T-helper 22 cell (primary cell): ENCODE data around the gene ADAM30.
"Not testable (repeated sequence)": the region's sequence is repeated elsewhere in the genome, so short reads cannot be mapped to it uniquely, and the experiment has no call there.

Source experiments
- DNase-seq: peaks from one replicate; pipeline ENCODE4 v3.0.0-alpha.2; 2020; ENCODE audit warnings: low read depth

Gene ADAM30

DNA sequence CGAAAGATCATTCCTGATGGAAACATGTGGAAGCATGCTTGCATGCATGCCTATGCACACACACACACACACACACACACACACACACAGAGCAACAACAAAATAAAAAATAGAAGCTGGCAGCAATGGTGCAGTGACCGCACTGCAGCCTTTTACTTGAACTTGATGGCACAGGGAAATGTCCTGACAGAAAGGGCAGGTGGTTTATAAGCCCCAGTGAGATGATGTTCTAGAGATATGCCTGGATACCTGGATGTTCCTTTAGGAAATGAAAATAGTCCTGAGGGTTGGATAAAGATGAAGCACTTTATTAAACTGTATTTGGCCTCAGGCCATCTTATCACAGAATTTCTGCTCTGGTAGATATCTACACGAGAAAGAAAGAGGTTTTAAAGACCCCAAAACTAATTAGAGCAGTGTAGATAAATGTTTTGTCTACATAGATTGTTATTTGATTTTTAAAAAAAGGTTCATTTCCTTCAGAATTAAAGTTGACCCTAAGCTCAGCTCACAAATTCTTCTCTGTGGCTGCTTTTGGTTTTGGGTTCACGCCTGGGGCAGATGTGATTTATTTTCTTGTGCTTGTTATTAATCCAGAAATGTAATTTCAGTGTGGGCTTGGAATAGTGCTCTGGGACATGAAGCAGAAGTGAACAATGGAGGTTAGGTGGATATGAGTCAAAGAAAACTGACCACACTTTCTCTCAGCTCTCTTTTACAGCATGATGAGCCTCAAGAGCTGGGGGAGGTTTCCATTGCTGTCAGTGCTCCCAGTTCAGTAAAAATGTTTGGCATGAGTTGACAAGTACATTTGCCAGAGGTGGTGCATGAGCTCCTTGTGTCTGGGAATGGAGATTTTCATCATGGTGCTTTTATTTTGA, 22.9 kb downstream of the ADAM30 start:
- DNase-seq: no peak

DNA sequence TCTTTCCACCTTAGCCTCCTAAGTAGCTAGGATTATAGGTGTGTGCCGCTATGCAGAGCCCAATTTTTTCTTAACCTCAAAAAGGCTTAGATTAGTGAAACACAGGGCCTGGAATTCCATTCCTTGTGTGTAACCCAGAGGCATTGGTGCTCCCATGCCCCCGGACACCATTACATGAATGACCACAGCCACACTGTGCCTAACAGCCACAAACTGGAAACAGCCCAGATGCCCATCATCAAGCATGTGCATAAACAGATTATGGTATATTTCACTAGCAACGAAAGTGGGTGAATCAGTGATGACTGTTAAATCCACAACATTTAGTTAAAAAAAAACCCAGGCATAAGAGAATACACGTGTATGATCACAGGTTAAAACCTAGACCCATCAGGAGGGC, 24.4 kb downstream of the ADAM30 start:
- no peak for DNase-seq

DNA sequence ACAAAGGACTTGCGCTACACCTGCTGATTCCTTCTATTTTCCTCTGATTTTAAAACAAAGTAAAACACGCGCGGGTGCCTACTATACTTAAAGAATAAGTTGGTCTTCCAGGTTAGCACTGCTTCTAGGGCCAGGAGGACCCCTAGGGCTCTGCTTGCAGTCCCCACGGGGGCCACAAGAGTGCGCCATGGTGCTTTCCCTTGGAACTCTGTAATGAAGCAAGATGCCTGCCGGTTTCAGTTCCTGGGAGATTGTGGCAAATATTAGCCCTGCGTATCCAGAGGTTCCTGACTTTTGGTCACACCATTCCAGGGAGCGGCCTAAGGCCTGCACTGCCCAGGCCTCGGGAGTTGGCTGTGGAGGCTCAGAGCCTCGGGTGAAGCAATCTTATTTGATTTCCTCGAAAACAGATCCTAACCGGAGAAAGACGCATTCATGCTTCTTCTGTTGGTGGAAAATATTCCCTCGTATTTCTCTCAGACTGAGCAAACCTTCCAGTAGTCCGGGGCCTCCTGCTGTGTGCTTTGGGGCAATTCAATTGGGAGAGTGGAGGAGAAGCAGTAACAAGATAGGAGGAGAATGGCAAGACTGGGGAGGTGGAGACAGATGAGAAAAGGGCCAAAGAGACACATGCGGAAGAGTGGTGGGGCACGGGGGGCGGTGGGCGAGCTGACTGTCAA, 25.3 kb downstream of the ADAM30 start:
- DNase-seq: no peak

DNA sequence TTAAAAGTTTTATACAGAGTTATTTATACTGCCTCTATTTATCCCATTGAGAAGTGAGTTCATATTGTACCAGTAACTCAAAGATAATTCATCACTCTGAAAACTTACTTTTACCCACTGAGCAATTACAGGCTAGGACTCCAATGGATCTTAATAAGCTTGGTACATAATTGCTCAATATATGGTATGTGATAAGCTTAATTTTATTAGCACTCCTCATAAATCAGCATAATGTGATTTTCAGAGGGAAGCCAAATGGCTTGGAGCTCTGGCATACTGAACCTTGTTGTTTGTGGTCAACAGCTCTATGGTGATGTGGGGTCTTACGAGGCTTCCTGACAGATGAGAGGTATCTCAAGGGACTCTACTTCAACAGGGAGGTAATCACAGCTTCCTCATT, 26.3 kb downstream of the ADAM30 start:
- no peak for DNase-seq

DNA sequence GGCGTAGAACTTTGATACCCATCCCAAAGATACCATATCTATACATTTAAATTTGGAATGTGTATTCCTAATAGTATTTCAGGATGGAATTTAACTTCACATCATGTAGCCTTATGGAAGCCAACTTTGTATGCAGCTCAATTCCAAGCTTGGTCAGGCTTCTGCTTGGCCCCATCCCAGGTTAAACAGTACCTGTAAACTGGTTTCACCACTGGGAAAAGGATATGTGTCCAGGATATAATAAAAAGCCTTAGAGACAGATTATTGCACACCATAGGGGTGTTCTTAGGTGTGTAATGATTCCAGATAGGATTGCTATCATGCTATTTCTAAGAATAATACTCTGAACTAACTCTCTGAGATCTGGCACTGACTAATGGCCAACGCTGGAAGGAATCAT, 28.1 kb downstream of the ADAM30 start:
- DNase-seq: no peak

DNA sequence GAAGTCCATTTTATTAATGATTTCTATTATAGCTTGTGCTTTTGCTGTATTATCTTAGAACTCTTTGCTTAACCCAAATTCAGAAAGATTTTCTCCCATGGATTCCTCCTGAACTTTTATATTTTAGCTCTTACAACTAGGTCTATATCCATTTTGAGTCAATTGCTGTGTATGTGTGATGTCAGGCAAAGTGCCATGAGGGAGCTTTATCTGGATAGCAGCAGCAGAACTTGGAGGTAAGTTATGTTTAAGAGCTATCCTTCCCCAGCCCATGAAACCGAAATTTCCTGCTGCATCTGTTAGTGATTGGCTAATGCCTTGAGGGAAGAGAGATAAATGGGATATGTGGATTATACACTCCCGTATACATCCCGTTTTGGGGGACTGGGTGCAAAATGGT, 29.9 kb downstream of the ADAM30 start:
- DNase-seq: no peak

DNA sequence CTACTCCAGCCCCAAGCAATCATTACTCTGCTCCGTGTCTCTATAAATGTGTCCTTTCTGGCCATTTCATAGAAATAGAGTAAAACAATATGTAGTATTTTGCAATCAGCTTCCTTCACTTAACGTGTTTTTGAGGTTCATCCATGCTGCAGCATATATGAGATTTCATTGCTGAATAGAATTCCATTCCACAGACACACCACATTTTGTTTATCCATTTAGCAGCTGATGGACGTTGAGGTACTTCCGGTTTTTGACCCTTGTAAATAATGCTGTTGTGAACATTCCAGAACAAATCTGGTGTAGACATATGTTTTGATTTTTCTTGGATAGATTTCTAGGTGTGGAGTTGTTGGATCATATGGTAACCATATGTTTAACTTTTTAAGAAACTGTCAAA, 30.7 kb downstream of the ADAM30 start:
- no peak for DNase-seq

DNA sequence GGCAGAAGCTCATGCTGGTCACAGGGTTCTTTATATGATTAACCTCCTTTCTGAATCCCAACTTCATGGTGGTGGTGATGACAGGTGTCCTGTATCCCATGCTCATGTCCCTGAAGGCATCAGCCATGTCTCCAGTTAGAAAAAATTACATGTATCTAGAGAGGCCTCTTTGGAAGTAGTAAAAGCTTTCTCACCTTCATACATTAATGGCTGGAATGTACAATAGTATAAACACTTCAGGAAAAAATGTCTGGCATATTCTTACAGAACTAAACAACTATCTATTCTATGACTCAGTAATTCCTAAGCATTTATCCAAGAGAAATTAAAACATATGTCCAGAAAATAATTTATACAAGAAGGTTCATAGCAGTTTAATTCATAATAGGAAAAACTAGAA, 34.0 kb downstream of the ADAM30 start:
- no peak for DNase-seq

DNA sequence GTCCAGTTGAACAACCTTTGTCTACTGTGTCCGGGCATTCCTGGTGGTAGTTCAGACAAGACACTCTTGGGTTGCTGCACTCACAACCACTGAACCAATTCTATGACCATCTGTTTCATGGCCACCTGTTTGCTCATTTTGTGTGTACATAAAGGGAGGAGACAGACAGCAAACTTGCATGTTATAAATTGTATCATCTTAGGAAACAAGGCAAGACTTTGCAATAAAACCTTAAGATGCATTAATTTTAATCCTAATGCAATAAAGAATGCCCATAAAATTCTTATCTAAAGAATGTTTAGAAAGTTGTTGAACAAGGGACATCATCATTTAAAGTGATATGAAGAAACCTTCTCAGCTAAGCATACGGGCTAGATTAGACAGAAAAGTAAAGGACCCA, 34.8 kb downstream of the ADAM30 start:
- no peak for DNase-seq

DNA sequence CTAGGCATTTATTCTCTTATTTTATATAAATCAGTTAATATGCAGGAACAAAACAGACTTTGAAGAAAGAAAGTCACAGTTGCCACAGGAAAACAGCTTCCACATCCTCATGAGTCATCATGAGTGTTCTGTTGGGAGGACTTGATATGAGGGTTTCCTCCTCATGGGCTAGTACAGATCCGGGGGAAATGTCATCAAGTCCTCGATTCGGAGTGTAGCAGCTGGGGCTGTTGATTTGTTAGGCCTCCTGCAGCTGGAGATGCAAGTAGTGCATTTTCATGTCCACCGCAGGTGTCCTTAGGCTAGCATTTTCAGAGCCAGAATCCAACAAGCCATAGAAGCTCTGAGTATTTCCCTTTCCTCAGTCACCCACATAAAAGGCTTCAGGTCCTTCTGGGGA, 36.7 kb downstream of the ADAM30 start:
- no peak for DNase-seq

DNA sequence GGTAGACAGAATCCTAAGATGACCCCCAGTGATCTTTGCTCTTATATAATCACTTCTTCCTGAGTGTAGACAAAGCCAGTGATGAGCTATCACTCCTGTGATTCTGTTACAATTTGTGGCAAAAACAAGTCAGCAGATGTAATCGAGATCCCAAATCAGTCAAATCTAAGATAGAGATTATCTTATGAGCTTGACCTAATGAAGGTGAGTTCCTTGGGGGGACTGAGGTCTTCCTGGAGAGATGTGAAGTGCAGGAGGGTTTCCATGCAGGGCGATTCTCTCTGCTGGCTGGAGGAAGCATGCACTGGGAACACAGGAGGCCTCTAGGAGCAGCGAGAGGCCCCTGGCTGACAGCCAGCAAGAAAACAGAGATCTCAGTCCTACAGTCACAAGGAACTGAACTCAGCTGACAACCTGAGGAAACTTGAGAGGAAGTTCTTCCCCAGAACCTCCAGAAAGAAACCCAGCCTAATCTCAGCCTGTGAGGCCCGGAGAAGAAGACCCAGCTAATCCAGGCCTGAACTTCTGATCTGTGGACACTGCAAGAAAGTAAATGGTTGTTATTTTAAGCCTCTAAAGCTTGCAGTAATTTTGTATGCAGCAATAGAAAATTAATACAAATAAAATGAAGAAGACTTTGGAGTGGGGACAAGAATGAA, 37.6 kb downstream of the ADAM30 start:
- not testable (repeated sequence) for DNase-seq

DNA sequence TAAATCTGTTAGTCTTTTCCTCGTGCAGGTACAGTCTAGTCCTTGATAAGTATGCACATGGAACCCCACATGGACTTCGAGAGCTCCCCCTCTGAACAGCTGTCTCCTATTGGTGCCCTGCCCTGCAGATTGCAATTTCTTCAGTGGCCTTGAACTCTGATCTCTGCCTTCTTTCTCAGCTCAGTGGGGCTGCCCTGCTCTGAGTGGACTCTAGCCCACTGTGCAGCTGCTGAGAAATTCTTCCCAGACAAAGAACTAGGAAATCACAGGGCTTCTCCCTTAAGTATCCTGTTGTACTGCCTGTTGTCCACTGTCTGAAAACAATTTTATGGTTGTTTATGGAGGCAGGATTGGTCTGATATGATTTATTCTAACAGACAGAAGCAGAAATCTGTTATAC, 38.2 kb downstream of the ADAM30 start:
- DNase-seq: no peak

DNA sequence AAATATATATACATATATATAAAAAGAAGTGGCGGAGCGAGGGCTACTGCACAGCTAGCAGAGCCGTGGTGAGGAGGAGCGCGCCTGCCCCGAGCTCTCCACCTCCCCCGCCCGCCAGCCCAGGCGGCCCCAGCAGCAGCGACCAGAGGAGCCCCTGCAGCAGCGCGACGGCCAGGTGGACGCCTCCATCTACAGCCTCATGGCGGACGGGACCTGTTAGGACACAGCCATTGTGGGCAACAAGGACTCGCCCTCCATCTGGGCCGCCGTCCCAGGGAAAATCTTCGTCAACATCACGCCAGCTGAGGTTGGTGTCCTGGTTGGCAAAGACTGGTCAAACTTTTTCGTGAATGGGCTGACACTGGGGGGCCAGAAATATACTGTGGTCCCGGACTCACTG, 43.2 kb downstream of the ADAM30 start:
- DNase-seq: no peak

DNA sequence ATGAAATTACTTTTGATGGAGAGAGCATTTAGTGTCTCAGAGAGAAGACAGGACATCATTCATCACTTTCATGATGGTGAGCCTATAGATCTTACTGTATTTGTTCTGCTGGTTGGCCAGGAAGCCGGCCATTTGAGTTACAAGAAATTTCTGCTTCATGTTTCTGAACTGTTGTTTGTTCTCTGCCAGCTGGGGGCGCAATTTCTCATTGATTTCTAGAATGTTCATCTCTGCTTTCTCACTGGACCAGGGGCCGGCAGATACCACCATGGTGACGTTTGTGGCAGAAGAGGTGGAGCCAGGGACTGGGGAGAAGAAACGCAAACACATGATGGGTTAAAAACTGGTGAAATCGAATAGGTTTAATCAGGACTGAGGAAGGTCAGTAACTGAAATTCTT, 52.1 kb downstream of the ADAM30 start:
- DNase-seq: not testable (repeated sequence)
